NCI-H2227 (cell line): ENCODE measurements around the gene CCDC88C.
A peak's percentile ranks its signal among the peaks of the same experiment; 100 is the strongest.
"Not testable (repeated sequence)": the region's sequence is repeated elsewhere in the genome, so short reads cannot be mapped to it uniquely, and the experiment has no call there.

Experiments used
- DNase-seq: peaks from one replicate; lab custom pipeline; 2025; ENCODE audit not compliant: unreplicated experiment; lab: John Stamatoyannopoulos, UW

The CCDC88C gene

GRCh38 chr14:91417120-91417982 is at the start of gene CCDC88C:
CCDC88C (minus strand) TSS chr14:91417820; CDS start chr14:91417690, 130 bp downstream.
- DNase-seq: peak; percentile 82

- DNase-seq: no peak
These were observed 48.6 kb upstream of the CCDC88C start for GRCh38 chr14:91466192-91466591.

- peak; percentile 59 for DNase-seq
These were observed 47.1 kb upstream of the CCDC88C start for GRCh38 chr14:91464615-91465205.

GRCh38 chr14:91458612-91459011 is 41.0 kb upstream of the CCDC88C start:
- no peak for DNase-seq

- DNase-seq: no peak
These were observed 38.7 kb upstream of the CCDC88C start for GRCh38 chr14:91456283-91456682.

- DNase-seq: no peak
These were observed 37.0 kb upstream of the CCDC88C start for GRCh38 chr14:91454580-91454979.

GRCh38 chr14:91454155-91454554 is 36.5 kb upstream of the CCDC88C start:
- DNase-seq: no peak

- no peak for DNase-seq
These were observed 36.1 kb upstream of the CCDC88C start for GRCh38 chr14:91453744-91454143.

- no peak for DNase-seq
These were observed 26.9 kb upstream of the CCDC88C start for GRCh38 chr14:91444335-91445020.

GRCh38 chr14:91439345-91439744 is 21.7 kb upstream of the CCDC88C start:
- DNase-seq: no peak

GRCh38 chr14:91438845-91439244 is 21.2 kb upstream of the CCDC88C start:
- no peak for DNase-seq

GRCh38 chr14:91436266-91436665 is 18.6 kb upstream of the CCDC88C start:
- DNase-seq: not testable (repeated sequence)

GRCh38 chr14:91429385-91429784 is 11.8 kb upstream of the CCDC88C start:
- no peak for DNase-seq

- not testable (repeated sequence) for DNase-seq
These were observed 11.3 kb upstream of the CCDC88C start for GRCh38 chr14:91428931-91429330.

GRCh38 chr14:91425531-91425944 is 7.9 kb upstream of the CCDC88C start:
- DNase-seq: not testable (repeated sequence)

GRCh38 chr14:91424813-91425530 is 7.4 kb upstream of the CCDC88C start:
- no peak for DNase-seq

- no peak for DNase-seq
These were observed 3.1 kb upstream of the CCDC88C start for GRCh38 chr14:91420686-91421085.

GRCh38 chr14:91419451-91419850 is 1.8 kb upstream of the CCDC88C start:
- no peak for DNase-seq

- DNase-seq: no peak
These were observed 1.4 kb upstream of the CCDC88C start for GRCh38 chr14:91419044-91419397.

GRCh38 chr14:91418387-91419043 is 895 bp upstream of the CCDC88C start:
- peak; percentile 61 for DNase-seq

GRCh38 chr14:91417983-91418386 is 365 bp upstream of the CCDC88C start:
- peak; percentile 82 for DNase-seq
